KOPT-K1 (cell line): ENCODE data around the gene SAFB2.

Experiments used
- H3K27ac ChIP-seq: fragments of 200-600 bp; sonication (generic); 2 replicates; pipeline ENCODE4 v1.5.1; 2016; ENCODE audit warnings: antibody characterized with exemption, mild to moderate bottlenecking, low read depth, low read length; ENCODE audit not compliant: poor library complexity, severe bottlenecking
- H3K36me3 ChIP-seq: fragments of 200-600 bp; sonication (generic); 2 replicates; pipeline ENCODE4 v1.5.1; 2017; ENCODE audit warnings: antibody characterized with exemption, mild to moderate bottlenecking, low read length, moderate library complexity; ENCODE audit not compliant: insufficient read depth
- H3K9me3 ChIP-seq: fragments of 200-600 bp; sonication (generic); 2 replicates; pipeline ENCODE4 v1.5.1; 2017; ENCODE audit warnings: antibody characterized with exemption, low read length, mild to moderate bottlenecking; ENCODE audit not compliant: insufficient read depth, poor library complexity, severe bottlenecking

Gene SAFB2

GRCh38 chr19:5622465-5623396 is at the start of gene SAFB2, which contains the start of gene SAFB:
Gene SAFB2 (minus strand): TSS chr19:5622776. CDS start chr19:5622715, 61 bp downstream.
Gene SAFB (plus strand): TSS chr19:5623083. CDS start chr19:5623206, 123 bp downstream.
- H3K9me3 ChIP-seq, result no peaks in the 10 kb centered on the region
- H3K36me3 ChIP-seq, result peaks cover 70% of the 10 kb centered on the region
- peak within 1 kb of the TSS; percentile 95 for H3K27ac ChIP-seq

- peaks cover 74% of the 10 kb centered on the region for H3K36me3 ChIP-seq
- H3K27ac ChIP-seq, result no peak overlapping the region
- no peaks in the 10 kb centered on the region for H3K9me3 ChIP-seq
These were observed 49.0 kb upstream of the SAFB2 start for GRCh38 chr19:5671600-5671999.

- H3K27ac ChIP-seq, result no peak overlapping the region
- no peaks in the 10 kb centered on the region for H3K9me3 ChIP-seq
- peaks cover 91% of the 10 kb centered on the region for H3K36me3 ChIP-seq
These were observed 46.6 kb upstream of the SAFB2 start for GRCh38 chr19:5669212-5669611.

GRCh38 chr19:5667751-5668271 is 45.2 kb upstream of the SAFB2 start:
- Histone ChIP-seq H3K36me3 (peaks cover 93% of the 10 kb centered on the region), H3K9me3 (no peaks in the 10 kb centered on the region), H3K27ac (no peak overlapping the region)

- Histone ChIP-seq H3K27ac (no peak overlapping the region), H3K9me3 (no peaks in the 10 kb centered on the region), H3K36me3 (peaks cover 97% of the 10 kb centered on the region)
These were observed 44.5 kb upstream of the SAFB2 start for GRCh38 chr19:5666921-5667610.

GRCh38 chr19:5665781-5666513 is 43.4 kb upstream of the SAFB2 start:
- H3K27ac ChIP-seq, result no peak overlapping the region
- no peaks in the 10 kb centered on the region for H3K9me3 ChIP-seq
- peaks cover 97% of the 10 kb centered on the region for H3K36me3 ChIP-seq

GRCh38 chr19:5664515-5664914 is 41.9 kb upstream of the SAFB2 start:
- H3K36me3 ChIP-seq, result peaks cover 99% of the 10 kb centered on the region
- H3K27ac ChIP-seq, result no peak overlapping the region
- no peaks in the 10 kb centered on the region for H3K9me3 ChIP-seq

GRCh38 chr19:5663904-5664303 is 41.3 kb upstream of the SAFB2 start:
- Histone ChIP-seq H3K36me3 (peaks cover 99% of the 10 kb centered on the region), H3K27ac (no peak overlapping the region), H3K9me3 (no peaks in the 10 kb centered on the region)

GRCh38 chr19:5661483-5661882 is 38.9 kb upstream of the SAFB2 start:
- Histone ChIP-seq H3K27ac (no peak overlapping the region), H3K9me3 (no peaks in the 10 kb centered on the region), H3K36me3 (peaks cover 99% of the 10 kb centered on the region)

- Histone ChIP-seq H3K36me3 (peaks cover 98% of the 10 kb centered on the region), H3K27ac (no peak overlapping the region), H3K9me3 (no peaks in the 10 kb centered on the region)
These were observed 32.8 kb upstream of the SAFB2 start for GRCh38 chr19:5655412-5655811.

GRCh38 chr19:5654931-5655330 is 32.4 kb upstream of the SAFB2 start:
- no peaks in the 10 kb centered on the region for H3K9me3 ChIP-seq
- H3K36me3 ChIP-seq, result peaks cover 98% of the 10 kb centered on the region
- H3K27ac ChIP-seq, result no peak overlapping the region

- no peak overlapping the region for H3K27ac ChIP-seq
- H3K36me3 ChIP-seq, result peaks cover 93% of the 10 kb centered on the region
- H3K9me3 ChIP-seq, result no peaks in the 10 kb centered on the region
These were observed 29.7 kb upstream of the SAFB2 start for GRCh38 chr19:5652261-5652660.

- Histone ChIP-seq H3K36me3 (peaks cover 93% of the 10 kb centered on the region), H3K27ac (no peak overlapping the region), H3K9me3 (no peaks in the 10 kb centered on the region)
These were observed 28.8 kb upstream of the SAFB2 start for GRCh38 chr19:5651361-5651760.

GRCh38 chr19:5648464-5648863 is 25.9 kb upstream of the SAFB2 start:
- Histone ChIP-seq H3K27ac (no peak overlapping the region), H3K9me3 (no peaks in the 10 kb centered on the region), H3K36me3 (peaks cover 94% of the 10 kb centered on the region)

GRCh38 chr19:5646703-5647102 is 24.1 kb upstream of the SAFB2 start:
- H3K9me3 ChIP-seq, result no peaks in the 10 kb centered on the region
- no peak overlapping the region for H3K27ac ChIP-seq
- H3K36me3 ChIP-seq, result peaks cover 94% of the 10 kb centered on the region
